ENCODE data around the gene TUBA4A. TPM values are rescaled to one million over a fixed set of nuclear protein-coding genes. Genes with fewer than 3 reads are reported as not detected.

The TUBA4A gene
- total RNA-seq, 1 donor from 2014 or later = not detected

DNA sequence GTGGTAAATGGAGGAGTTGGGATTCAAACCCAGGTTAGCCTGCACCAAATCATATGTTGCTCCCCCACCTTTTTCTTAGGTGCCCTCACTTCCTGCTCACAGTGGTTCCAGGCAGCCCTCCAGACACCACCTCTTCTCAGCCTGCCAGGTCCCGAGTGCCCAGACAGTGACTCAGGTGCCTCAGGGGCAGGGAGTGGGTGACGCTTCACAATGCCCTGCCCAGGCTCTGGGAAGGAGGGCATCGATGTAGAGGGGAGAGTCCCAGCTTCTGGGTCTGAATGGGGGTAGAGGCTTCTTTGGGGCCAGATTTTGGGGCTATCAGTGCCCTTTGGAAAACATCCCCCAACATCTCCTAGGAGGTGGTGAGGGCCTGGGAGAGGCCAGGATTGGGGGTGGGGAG is 20.2 kb upstream of the TUBA4A start:
- Histone ChIP-seq H3K27ac (no peak overlapping the region), H2AFZ (replicated peaks) (no peak overlapping the region), H3K4me2 (no peak overlapping the region), H3K79me2 (ENCODE audit: low read depth) (no peaks in the 10 kb centered on the region), H3K9me3 (ENCODE audit: low read depth) (no peaks in the 10 kb centered on the region), H3K4me3 (no peak overlapping the region), H3K36me3 (no peaks in the 10 kb centered on the region), H4K20me1 (ENCODE audit: low read depth) (no peaks in the 10 kb centered on the region), H3K27me3 (peaks cover 14% of the 10 kb centered on the region), H3K9ac (no peak overlapping the region), H3F3A (ENCODE audit: low read depth) (peaks cover 12% of the 10 kb centered on the region), H3K4me1 (peaks cover 12% of the 10 kb centered on the region)
- Mint-ChIP-seq H3K27ac (no peak overlapping the region), H3K4me1 (peaks cover 20% of the 10 kb centered on the region), H3K9me3 (no peaks in the 10 kb centered on the region), H3K4me3 (no peak overlapping the region), H3K36me3 (no peaks in the 10 kb centered on the region), H3K27me3 (ENCODE audit: insufficient read depth, low read depth) (peaks cover 19% of the 10 kb centered on the region)
- DNase-seq (ENCODE audit: low spot score) = no peak
- TF ChIP-seq EZH2 (IDR thresholded peaks at IDR 0.05) (no peak), EZH2phosphoT487 (IDR thresholded peaks at IDR 0.05) (no peak), CTCF (IDR thresholded peaks at IDR 0.05) (no peak)

DNA sequence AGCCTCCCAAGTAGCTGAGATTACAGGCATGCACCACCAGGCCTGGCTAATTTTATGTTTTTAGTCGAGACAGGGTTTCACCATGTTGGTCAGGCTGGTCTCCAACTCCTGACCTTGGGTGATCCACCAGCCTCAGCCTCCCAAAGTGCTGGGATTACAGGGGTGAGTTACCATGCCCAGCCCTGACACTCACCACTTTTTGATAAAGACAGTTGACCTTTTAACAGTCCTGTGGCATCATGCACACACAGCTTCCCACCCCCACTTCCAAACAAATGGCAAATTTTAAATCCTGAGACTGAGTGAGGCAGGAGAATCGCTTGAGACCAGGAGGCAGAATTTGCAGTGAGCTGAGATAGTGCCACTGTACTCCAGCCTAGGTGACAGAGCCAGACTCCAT is 19.3 kb upstream of the TUBA4A start:
- Histone ChIP-seq H3K9me3 (ENCODE audit: low read depth) (no peaks in the 10 kb centered on the region), H2AFZ (replicated peaks) (no peak overlapping the region), H3K4me3 (no peak overlapping the region), H3K36me3 (no peaks in the 10 kb centered on the region), H3K4me2 (no peak overlapping the region), H3K4me1 (peaks cover 3% of the 10 kb centered on the region), H3F3A (ENCODE audit: low read depth) (peaks cover 3% of the 10 kb centered on the region), H3K27ac (no peak overlapping the region), H3K79me2 (ENCODE audit: low read depth) (no peaks in the 10 kb centered on the region), H3K9ac (no peak overlapping the region), H3K27me3 (peaks cover 14% of the 10 kb centered on the region), H4K20me1 (ENCODE audit: low read depth) (no peaks in the 10 kb centered on the region)
- TF ChIP-seq EZH2phosphoT487 (IDR thresholded peaks at IDR 0.05) = no peak
- TF ChIP-seq EZH2 (IDR thresholded peaks at IDR 0.05) = no peak
- no peak for TF ChIP-seq CTCF (IDR thresholded peaks at IDR 0.05)
- Mint-ChIP-seq H3K4me3 (no peak overlapping the region), H3K27ac (no peak overlapping the region), H3K36me3 (no peaks in the 10 kb centered on the region), H3K27me3 (ENCODE audit: insufficient read depth, low read depth) (peaks cover 19% of the 10 kb centered on the region), H3K9me3 (no peaks in the 10 kb centered on the region), H3K4me1 (peaks cover 11% of the 10 kb centered on the region)
- no peak for DNase-seq (ENCODE audit: low spot score)

GRCh38 chr2:219272356-219272755 is 18.6 kb upstream of the TUBA4A start:
- Histone ChIP-seq H3K36me3 (no peaks in the 10 kb centered on the region), H2AFZ (replicated peaks) (no peak overlapping the region), H3K9ac (no peak overlapping the region), H3K9me3 (ENCODE audit: low read depth) (no peaks in the 10 kb centered on the region), H3F3A (ENCODE audit: low read depth) (no peaks in the 10 kb centered on the region), H3K79me2 (ENCODE audit: low read depth) (no peaks in the 10 kb centered on the region), H3K4me3 (no peak overlapping the region), H3K27me3 (peaks cover 12% of the 10 kb centered on the region), H3K27ac (no peak overlapping the region), H3K4me1 (no peaks in the 10 kb centered on the region), H4K20me1 (ENCODE audit: low read depth) (no peaks in the 10 kb centered on the region), H3K4me2 (no peak overlapping the region)
- peaks cover 6% of the 10 kb centered on the region for H3K4me1 Mint-ChIP-seq
- DNase-seq (ENCODE audit: low spot score) = no peak
- H3K9me3 Mint-ChIP-seq = no peaks in the 10 kb centered on the region
- H3K27me3 Mint-ChIP-seq (ENCODE audit: insufficient read depth, low read depth) = peaks cover 19% of the 10 kb centered on the region
- H3K36me3 Mint-ChIP-seq = no peaks in the 10 kb centered on the region
- no peak overlapping the region for H3K27ac Mint-ChIP-seq
- no peak overlapping the region for H3K4me3 Mint-ChIP-seq
- TF ChIP-seq EZH2phosphoT487 (IDR thresholded peaks at IDR 0.05) (no peak), EZH2 (IDR thresholded peaks at IDR 0.05) (no peak), CTCF (IDR thresholded peaks at IDR 0.05) (no peak)
